Measurements from ENCODE around the gene PDLIM1. TPM values are rescaled to one million over a fixed set of nuclear protein-coding genes. Genes with fewer than 3 reads are reported as not detected.

Gene PDLIM1
- total RNA-seq, 1 donor from 2014 or later = 113 TPM

DNA sequence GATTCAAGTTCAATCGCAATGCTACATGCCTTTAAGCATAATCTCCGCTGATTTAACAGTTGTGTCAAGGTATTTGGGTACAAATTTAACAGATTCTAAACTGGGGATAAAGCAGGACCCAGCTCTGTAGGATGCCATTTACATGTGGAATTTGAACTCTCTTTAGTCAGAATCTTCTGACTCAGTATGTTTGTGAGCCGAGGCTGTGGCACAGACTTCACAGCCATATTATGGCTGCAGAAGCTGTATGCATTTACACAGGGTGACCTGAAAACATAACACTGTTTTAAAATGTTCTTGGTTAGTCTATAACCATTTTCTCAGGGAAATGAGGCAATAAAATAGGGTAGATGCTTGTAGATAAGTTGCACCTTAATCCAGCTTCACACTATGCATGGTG is 8.7 kb downstream of the PDLIM1 start:
- Mint-ChIP-seq H3K4me1 (ENCODE audit: low read depth) (peaks cover 22% of the 10 kb centered on the region), H3K4me3 (ENCODE audit: low read depth) (no peak overlapping the region), H3K27ac (no peak overlapping the region), H3K27me3 (no peaks in the 10 kb centered on the region), H3K36me3 (ENCODE audit: insufficient read depth) (peaks cover 1% of the 10 kb centered on the region), H3K9me3 (ENCODE audit: low read depth) (no peaks in the 10 kb centered on the region)
- no peak for DNase-seq (ENCODE audit: low spot score, unreplicated experiment)
- TF ChIP-seq, protein P1, sequence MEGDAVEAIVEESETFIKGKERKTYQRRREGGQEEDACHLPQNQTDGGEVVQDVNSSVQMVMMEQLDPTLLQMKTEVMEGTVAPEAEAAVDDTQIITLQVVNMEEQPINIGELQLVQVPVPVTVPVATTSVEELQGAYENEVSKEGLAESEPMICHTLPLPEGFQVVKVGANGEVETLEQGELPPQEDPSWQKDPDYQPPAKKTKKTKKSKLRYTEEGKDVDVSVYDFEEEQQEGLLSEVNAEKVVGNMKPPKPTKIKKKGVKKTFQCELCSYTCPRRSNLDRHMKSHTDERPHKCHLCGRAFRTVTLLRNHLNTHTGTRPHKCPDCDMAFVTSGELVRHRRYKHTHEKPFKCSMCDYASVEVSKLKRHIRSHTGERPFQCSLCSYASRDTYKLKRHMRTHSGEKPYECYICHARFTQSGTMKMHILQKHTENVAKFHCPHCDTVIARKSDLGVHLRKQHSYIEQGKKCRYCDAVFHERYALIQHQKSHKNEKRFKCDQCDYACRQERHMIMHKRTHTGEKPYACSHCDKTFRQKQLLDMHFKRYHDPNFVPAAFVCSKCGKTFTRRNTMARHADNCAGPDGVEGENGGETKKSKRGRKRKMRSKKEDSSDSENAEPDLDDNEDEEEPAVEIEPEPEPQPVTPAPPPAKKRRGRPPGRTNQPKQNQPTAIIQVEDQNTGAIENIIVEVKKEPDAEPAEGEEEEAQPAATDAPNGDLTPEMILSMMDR (IDR thresholded peaks at IDR 0.05; ENCODE audit: unreplicated experiment) = no peak

DNA sequence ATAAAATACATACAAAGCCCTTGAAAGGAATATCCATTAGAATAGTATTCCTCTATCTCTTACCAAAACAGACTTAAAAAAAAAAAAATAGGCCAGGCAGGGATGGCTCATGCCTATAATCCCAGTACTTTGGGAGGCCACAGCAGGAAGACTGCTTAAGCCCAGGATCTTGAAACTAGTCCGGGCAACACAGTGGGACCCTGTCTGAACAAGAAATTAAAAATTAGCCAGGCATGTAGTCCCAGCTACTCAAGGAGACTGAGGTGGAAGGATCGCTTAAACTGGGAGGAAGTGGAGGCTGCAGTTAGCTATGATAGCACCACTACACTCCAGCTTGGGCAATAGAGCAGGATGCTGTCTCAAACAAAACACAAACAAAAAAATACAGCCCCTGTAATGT is 9.6 kb downstream of the PDLIM1 start:
- Mint-ChIP-seq H3K27me3 (no peaks in the 10 kb centered on the region), H3K27ac (no peak overlapping the region), H3K4me1 (ENCODE audit: low read depth) (peaks cover 18% of the 10 kb centered on the region), H3K9me3 (ENCODE audit: low read depth) (no peaks in the 10 kb centered on the region), H3K4me3 (ENCODE audit: low read depth) (no peak overlapping the region), H3K36me3 (ENCODE audit: insufficient read depth) (peaks cover 1% of the 10 kb centered on the region)
- TF ChIP-seq, protein P1 (IDR thresholded peaks at IDR 0.05; ENCODE audit: unreplicated experiment) = no peak
- DNase-seq (ENCODE audit: low spot score, unreplicated experiment) = no peak

DNA sequence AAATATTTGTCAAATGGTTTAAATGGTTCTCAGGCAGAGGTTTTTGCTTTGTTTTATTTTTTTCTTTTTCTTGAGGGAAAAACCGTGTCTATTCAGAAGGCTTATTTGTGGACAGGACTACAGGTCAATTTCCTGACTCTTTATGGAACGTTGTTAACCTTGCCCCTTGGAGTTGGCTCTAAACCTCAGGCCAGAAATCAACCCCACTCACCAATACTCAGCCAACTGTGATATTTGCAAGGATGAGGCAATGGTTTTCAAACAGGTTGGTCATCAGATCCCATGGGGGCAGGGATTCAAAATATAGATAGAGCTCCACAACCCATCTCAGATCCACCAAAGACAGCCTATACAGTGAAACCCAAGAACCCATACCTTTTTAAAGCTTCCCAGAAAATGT is 10.2 kb downstream of the PDLIM1 start:
- Mint-ChIP-seq H3K4me3 (ENCODE audit: low read depth) (no peak overlapping the region), H3K27ac (no peak overlapping the region), H3K4me1 (ENCODE audit: low read depth) (peaks cover 18% of the 10 kb centered on the region), H3K9me3 (ENCODE audit: low read depth) (no peaks in the 10 kb centered on the region), H3K27me3 (no peaks in the 10 kb centered on the region), H3K36me3 (ENCODE audit: insufficient read depth) (peaks cover 1% of the 10 kb centered on the region)
- DNase-seq (ENCODE audit: low spot score, unreplicated experiment) = no peak
- TF ChIP-seq, protein P1 (IDR thresholded peaks at IDR 0.05; ENCODE audit: unreplicated experiment) = no peak

DNA sequence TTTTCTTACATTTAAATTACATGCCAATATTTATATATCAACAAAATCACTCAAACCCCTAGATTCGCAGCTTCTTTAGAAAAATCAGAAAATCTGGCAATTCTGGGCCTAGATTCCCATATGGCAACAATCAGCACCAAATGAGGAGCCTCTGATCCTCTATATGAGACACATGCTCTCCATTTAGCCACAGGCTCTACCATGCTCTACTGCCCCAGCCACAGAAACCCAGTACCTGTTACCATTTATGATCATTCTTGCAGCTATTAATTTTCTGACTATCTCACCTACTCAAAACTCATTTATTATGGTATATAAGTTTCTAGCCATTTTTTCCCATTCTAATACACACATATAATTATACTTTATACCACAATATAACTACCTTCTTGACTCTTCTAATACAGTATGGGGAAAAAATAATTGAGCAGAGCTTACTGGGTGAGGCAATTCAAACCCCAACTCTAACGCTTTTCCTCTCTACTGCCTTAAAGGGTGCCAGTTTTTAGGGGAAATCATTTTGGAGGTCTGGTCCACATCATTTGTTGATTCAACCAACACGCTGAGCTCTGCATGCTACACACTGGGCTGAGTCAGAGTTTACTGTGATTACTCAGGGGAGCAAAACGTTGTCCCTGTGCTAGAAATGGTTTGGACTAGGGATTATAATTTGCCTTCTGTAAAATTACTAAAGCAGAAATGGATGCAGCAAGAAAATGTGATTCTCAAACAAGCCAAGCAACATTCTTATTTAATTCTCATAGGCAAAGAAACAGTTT is 11.6 kb downstream of the PDLIM1 start:
- H3K9me3 Mint-ChIP-seq (ENCODE audit: low read depth) = peaks cover 4% of the 10 kb centered on the region
- H3K27ac Mint-ChIP-seq = no peak overlapping the region
- peaks cover 18% of the 10 kb centered on the region for H3K4me1 Mint-ChIP-seq (ENCODE audit: low read depth)
- H3K36me3 Mint-ChIP-seq (ENCODE audit: insufficient read depth) = peaks cover 6% of the 10 kb centered on the region
- H3K27me3 Mint-ChIP-seq = no peaks in the 10 kb centered on the region
- DNase-seq (ENCODE audit: low spot score, unreplicated experiment) = no peak
- TF ChIP-seq, protein P1 (IDR thresholded peaks at IDR 0.05; ENCODE audit: unreplicated experiment) = no peak
- no peak overlapping the region for H3K4me3 Mint-ChIP-seq (ENCODE audit: low read depth)

DNA sequence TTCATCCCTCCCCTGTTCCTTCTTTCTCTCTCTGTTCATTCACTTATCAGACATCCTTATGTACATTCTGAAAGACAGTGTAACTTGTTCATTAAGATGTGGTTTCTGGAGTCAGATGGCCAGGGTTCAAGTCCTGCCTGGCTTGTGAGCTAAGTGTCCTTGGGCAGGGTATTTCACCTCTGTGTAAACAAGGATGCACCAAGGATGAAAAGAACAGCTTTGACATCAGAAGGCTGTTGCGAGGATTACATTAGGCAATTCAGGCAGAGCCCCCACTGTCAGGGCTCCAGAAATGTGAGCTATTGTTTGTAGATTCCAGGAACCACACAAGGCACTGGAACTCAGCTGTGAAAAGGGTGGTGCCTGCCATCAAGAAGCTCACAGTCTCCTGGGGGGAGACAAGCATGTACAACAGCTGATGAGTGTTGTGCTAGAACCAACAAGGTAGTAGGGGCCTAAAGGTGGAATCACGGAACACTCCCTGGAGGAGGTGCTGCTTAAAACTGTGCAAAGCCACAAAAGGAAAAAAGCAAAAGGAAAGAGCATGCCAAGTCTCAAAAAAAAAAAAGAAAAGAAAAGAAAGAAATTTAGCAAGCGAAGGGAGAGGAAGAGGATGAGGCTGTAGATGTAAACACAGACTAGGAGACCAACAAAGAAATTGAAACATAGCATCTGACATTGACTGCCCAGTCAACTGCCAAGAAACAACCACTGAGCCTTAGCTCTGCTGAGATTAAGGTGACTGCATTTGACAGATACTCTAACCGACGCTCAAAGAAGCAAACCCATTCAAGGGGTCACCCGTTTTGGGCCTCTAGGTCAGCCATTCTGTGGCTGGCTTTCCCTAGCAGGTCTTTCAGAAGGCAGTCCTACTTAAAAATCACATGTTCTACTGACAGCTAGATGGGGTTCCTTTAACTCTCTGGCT is 12.5 kb downstream of the PDLIM1 start:
- TF ChIP-seq, protein P1 (IDR thresholded peaks at IDR 0.05; ENCODE audit: unreplicated experiment) = no peak
- H3K4me1 Mint-ChIP-seq (ENCODE audit: low read depth) = peaks cover 22% of the 10 kb centered on the region
- no peak overlapping the region for H3K27ac Mint-ChIP-seq
- peaks cover 4% of the 10 kb centered on the region for H3K9me3 Mint-ChIP-seq (ENCODE audit: low read depth)
- H3K4me3 Mint-ChIP-seq (ENCODE audit: low read depth) = no peak overlapping the region
- no peaks in the 10 kb centered on the region for H3K27me3 Mint-ChIP-seq
- DNase-seq (ENCODE audit: low spot score, unreplicated experiment) = no peak
- peaks cover 8% of the 10 kb centered on the region for H3K36me3 Mint-ChIP-seq (ENCODE audit: insufficient read depth)

Measured in progenitor cell of endocrine pancreas (in vitro differentiated cells).